ENCODE measurements around the gene TPRA1.

Gene TPRA1

GRCh38 chr3:127572186-127572585 is 18.3 kb downstream of the TPRA1 start:
- H3K4me3 ChIP-seq (ENCODE audit: low read depth, low read length) = no peak overlapping the region
- TF ChIP-seq CTCF (IDR thresholded peaks at IDR 0.05; ENCODE audit: low read depth, low read length) = no peak

DNA sequence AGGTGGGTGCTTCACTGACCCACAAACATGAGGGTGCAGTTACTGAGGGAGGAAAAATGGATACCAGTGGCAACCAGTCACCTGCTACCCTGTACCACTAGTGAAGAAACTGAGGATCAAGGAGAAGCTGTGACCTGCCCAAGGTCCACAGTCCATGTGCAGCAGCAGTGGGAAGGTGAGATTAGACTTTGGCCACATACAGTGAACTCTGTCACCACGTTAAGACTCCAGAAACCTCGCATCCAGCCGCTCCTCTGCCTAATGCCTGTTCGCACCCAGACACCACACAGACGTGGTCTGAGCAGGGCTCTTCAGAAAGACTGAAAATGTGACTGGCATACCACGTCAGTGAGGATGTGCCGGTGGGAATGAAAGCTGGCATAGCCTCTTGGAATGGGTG is 20.0 kb downstream of the TPRA1 start:
- no peak for TF ChIP-seq CTCF (IDR thresholded peaks at IDR 0.05; ENCODE audit: low read depth, low read length)
- no peak overlapping the region for H3K4me3 ChIP-seq (ENCODE audit: low read depth, low read length)

DNA sequence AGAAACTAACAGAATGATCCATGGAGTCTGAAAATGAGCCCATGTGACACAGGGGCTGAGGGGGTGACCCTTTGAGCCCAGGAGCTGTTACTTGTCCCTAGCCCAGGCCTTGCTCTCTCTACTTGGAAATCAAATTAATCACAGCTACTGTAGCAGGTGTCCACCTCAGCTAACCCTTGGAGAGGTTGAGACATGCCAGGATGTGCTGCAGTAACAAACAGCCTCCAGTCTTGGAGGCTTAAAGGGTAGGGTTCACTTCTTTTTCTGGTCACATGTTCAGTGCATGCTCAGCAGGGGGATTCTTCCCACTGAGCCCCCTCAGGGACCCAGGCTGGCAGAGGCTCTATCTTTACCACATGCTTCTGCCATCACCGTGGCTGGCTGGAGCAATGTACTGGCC is 21.4 kb downstream of the TPRA1 start:
- no peak overlapping the region for H3K4me3 ChIP-seq (ENCODE audit: low read depth, low read length)
- no peak for TF ChIP-seq CTCF (IDR thresholded peaks at IDR 0.05; ENCODE audit: low read depth, low read length)

DNA sequence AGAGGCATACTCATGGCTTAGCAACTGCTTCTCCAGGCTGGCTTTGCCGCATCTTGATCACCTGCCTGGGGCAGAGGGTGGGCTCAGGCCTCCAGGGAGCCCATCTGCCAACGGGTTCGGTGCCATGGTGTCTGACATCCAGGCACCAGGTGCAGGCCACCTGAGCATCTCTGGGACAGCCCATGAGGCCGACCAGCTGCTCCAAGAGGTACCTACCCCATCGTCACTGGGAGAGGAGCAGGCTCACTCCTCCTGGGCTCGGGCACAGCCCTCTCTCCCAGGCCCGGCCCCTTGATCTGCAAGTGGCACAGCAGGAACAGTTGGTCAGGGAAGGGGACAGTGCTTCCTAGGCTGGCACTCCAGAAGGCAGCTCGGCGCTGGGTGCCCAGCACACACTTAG is 21.9 kb downstream of the TPRA1 start:
- no peak overlapping the region for H3K4me3 ChIP-seq (ENCODE audit: low read depth, low read length)
- no peak for TF ChIP-seq CTCF (IDR thresholded peaks at IDR 0.05; ENCODE audit: low read depth, low read length)

- H3K4me3 ChIP-seq (ENCODE audit: low read depth, low read length) = no peak overlapping the region
- no peak for TF ChIP-seq CTCF (IDR thresholded peaks at IDR 0.05; ENCODE audit: low read depth, low read length)
Measured at GRCh38 chr3:127566833-127567232, 23.7 kb downstream of the TPRA1 start.

DNA sequence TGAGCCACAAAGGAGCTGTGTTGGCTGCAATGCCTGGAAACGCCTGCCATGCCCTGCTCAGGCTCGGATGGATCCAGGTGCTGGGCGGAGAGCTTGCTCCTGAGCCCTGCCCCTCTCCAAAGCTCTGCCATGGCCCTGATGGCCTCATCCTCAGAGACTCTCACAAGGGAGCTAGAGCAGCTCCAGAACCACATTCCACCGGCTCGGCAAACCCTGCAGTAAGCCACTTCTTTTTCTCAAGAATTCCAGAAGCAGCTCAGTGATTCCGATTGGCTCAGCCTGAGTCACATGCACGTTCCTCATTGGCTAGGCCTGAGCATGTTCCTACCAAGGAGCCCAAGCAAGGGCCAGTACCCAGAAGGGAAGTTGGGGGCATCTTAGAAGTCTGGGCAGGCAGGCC is 24.8 kb downstream of the TPRA1 start:
- TF ChIP-seq CTCF (IDR thresholded peaks at IDR 0.05; ENCODE audit: low read depth, low read length) = no peak
- no peak overlapping the region for H3K4me3 ChIP-seq (ENCODE audit: low read depth, low read length)

GRCh38 chr3:127560051-127560787 is 30.3 kb downstream of the TPRA1 start:
- no peak for TF ChIP-seq CTCF (IDR thresholded peaks at IDR 0.05; ENCODE audit: low read depth, low read length)
- H3K4me3 ChIP-seq (ENCODE audit: low read depth, low read length) = no peak overlapping the region
